Breast epithelium (tissue), 3 donors: ENCODE results near the gene CCDC51.

Source experiments
- CTCF ChIP-seq, 3 donors: fragments of 450-650 bp; IDR thresholded peaks; one replicate each; pipeline ENCODE4 v1.5.1; 2016 to 2017; ENCODE audit warnings: antibody characterized with exemption in 3 of 3, mild to moderate bottlenecking in 3 of 3, moderate library complexity in 3 of 3
- POLR2A ChIP-seq: fragments of 450-650 bp; IDR thresholded peaks from one replicate; pipeline ENCODE4 v1.6.1; 2016; ENCODE audit warnings: antibody characterized with exemption, mild to moderate bottlenecking, moderate library complexity
- POLR2AphosphoS5 ChIP-seq, 3 donors: sonication (generic); formaldehyde crosslinking; IDR thresholded peaks; one replicate each; pipeline ENCODE4 v1.6.1; 2017; ENCODE audit warnings: antibody characterized with exemption in 3 of 3

DNA sequence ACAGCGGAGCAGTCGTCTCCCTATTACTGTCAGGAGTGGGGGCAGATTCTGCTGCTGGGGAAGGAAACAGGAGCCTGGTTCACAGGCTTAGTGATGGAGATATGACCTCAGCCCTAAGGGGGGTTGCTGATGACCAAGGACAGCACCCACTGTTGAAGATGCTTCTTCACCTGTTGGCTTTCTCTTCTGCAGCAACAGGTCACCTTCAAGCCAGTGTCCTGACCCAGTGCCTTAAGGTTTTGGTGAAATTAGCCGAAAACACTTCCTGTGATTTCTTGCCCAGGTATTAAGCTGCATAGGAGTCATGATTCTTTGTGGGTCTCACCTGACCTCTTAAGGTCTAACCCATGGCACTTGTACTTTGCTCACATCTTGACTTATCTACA lies 20.6 kb upstream of the CCDC51 start:
- no peak for TF ChIP-seq CTCF (IDR thresholded peaks at IDR 0.05)
- TF ChIP-seq POLR2A, result no peak
- no peak for TF ChIP-seq POLR2AphosphoS5 (IDR thresholded peaks at IDR 0.05)
